GM12891 (cell line): ENCODE results near the gene OR1E1.
"Not testable (repeated sequence)": the region's sequence is repeated elsewhere in the genome, so short reads cannot be mapped to it uniquely, and the experiment has no call there.

Source experiments
- DNase-seq: peaks from one replicate; pipeline ENCODE4 v3.0.0; 2011; ENCODE audit warnings: low spot score; ENCODE audit not compliant: insufficient read length
- FAIRE-seq: peaks from 2 replicates; lab custom pipeline; 2011; peaks lifted over from hg19 to GRCh38; lab: Jason Lieb, UNC
- PAX5 ChIP-seq: IDR thresholded peaks from 2 replicates; pipeline ENCODE4 v1.6.1; 2011; ENCODE audit warnings: low read length, moderate library complexity, mild to moderate bottlenecking; ENCODE audit not compliant: insufficient read depth, severe bottlenecking
- POLR2A ChIP-seq: IDR thresholded peaks from 2 replicates; pipeline ENCODE4 v1.6.1; 2011; ENCODE audit warnings: low read depth, low read length, control low read depth
- POLR2AphosphoS5 ChIP-seq: IDR thresholded peaks from 2 replicates; pipeline ENCODE4 v1.6.1; 2011; ENCODE audit warnings: low read depth, low read length, control low read depth
- POU2F2 ChIP-seq: IDR thresholded peaks from 2 replicates; pipeline ENCODE4 v1.6.1; 2011; ENCODE audit warnings: low read depth, mild to moderate bottlenecking, control low read depth, low read length, moderate library complexity
- SPI1 ChIP-seq: IDR thresholded peaks from 2 replicates; pipeline ENCODE4 v1.6.1; 2011; ENCODE audit warnings: low read depth, low read length, control low read depth
- TAF1 ChIP-seq: IDR thresholded peaks from 2 replicates; pipeline ENCODE4 v1.6.1; 2011; ENCODE audit warnings: low read depth, low read length, control low read depth

Gene OR1E1

GRCh38 chr17:3401786-3402185, 3.6 kb upstream of the OR1E1 start:
- FAIRE-seq (no peak), DNase-seq (no peak)
- TF ChIP-seq POLR2AphosphoS5 (no peak), TAF1 (no peak), SPI1 (no peak), POU2F2 (no peak), POLR2A (no peak), PAX5 (no peak)

GRCh38 chr17:3400055-3400454, 1.8 kb upstream of the OR1E1 start:
- DNase-seq (no peak), FAIRE-seq (no peak)
- TF ChIP-seq POLR2A (no peak), SPI1 (no peak), POU2F2 (no peak), POLR2AphosphoS5 (no peak), TAF1 (no peak), PAX5 (no peak)

- FAIRE-seq: peak; percentile 72
- DNase-seq: not testable (repeated sequence)
These were observed 409 bp downstream of the OR1E1 start for GRCh38 chr17:3397801-3398200.

- FAIRE-seq (no peak), DNase-seq (no peak)
- TF ChIP-seq POU2F2: no peak
- no peak for TF ChIP-seq POLR2A
- no peak for TF ChIP-seq SPI1
- no peak for TF ChIP-seq POLR2AphosphoS5
- TF ChIP-seq TAF1: no peak
- no peak for TF ChIP-seq PAX5
These were observed 8.4 kb downstream of the OR1E1 start for GRCh38 chr17:3389791-3390190.

- FAIRE-seq (no peak), DNase-seq (no peak)
- no peak for TF ChIP-seq PAX5
- no peak for TF ChIP-seq POLR2AphosphoS5
- TF ChIP-seq POLR2A: no peak
These were observed 12.1 kb downstream of the OR1E1 start, which contains the start of gene OR3A2 for GRCh38 chr17:3385869-3386816. Gene OR3A2 (minus strand): TSS chr17:3386308.

- no peak for DNase-seq
- no peak for FAIRE-seq
- TF ChIP-seq SPI1: no peak
- no peak for TF ChIP-seq POLR2AphosphoS5
- no peak for TF ChIP-seq TAF1
- no peak for TF ChIP-seq POLR2A
These were observed 16.3 kb downstream of the OR1E1 start for GRCh38 chr17:3381957-3382356.

- FAIRE-seq (no peak), DNase-seq (no peak)
- no peak for TF ChIP-seq POLR2A
- TF ChIP-seq PAX5: no peak
- TF ChIP-seq POLR2AphosphoS5: no peak
- no peak for TF ChIP-seq SPI1
- TF ChIP-seq TAF1: no peak
- no peak for TF ChIP-seq POU2F2
These were observed 19.9 kb downstream of the OR1E1 start for GRCh38 chr17:3378321-3378720.

GRCh38 chr17:3371167-3371566, 27.0 kb downstream of the OR1E1 start:
- not testable (repeated sequence) for FAIRE-seq, DNase-seq
